H9 (cell line): Measurements from ENCODE around the gene DELE1. TPM values are rescaled to one million over a fixed set of nuclear protein-coding genes. Genes with fewer than 3 reads are reported as not detected.

Source experiments
- DNase-seq: peaks from one replicate; pipeline ENCODE4 v3.0.0-alpha.2; 2017
- H2AFZ ChIP-seq: one replicate; pipeline ENCODE4 v1.6.1; 2013; ENCODE audit warnings: mild to moderate bottlenecking, low read length, control low read depth, moderate library complexity
- H2AK5ac ChIP-seq: 2 replicates; pipeline ENCODE4 v1.6.1; 2013; ENCODE audit warnings: low read length, control low read depth, mixed read lengths; ENCODE audit not compliant: insufficient read length
- H2BK120ac ChIP-seq: one replicate; pipeline ENCODE4 v1.6.1; 2013; ENCODE audit warnings: low read depth, mild to moderate bottlenecking, low read length, control low read depth, inconsistent platforms; ENCODE audit not compliant: poor library complexity, severe bottlenecking
- H2BK12ac ChIP-seq: 2 replicates; pipeline ENCODE4 v1.6.1; 2013; ENCODE audit warnings: low read length, control low read depth, mixed read lengths, low read depth; ENCODE audit not compliant: insufficient read length
- H2BK15ac ChIP-seq: 2 replicates; pipeline ENCODE4 v1.6.1; 2013; ENCODE audit warnings: low read depth, low read length, control low read depth
- H2BK20ac ChIP-seq: one replicate; pipeline ENCODE4 v1.6.1; 2013; ENCODE audit warnings: low read depth, mild to moderate bottlenecking, low read length, control low read depth, inconsistent platforms; ENCODE audit not compliant: poor library complexity, severe bottlenecking
- H2BK5ac ChIP-seq: 2 replicates; pipeline ENCODE4 v1.6.1; 2013; ENCODE audit warnings: low read length, control low read depth, mixed read lengths; ENCODE audit not compliant: insufficient read length
- H3K14ac ChIP-seq: 2 replicates; pipeline ENCODE4 v1.6.1; 2013; ENCODE audit warnings: low read length, control low read depth; ENCODE audit not compliant: insufficient read depth
- H3K18ac ChIP-seq: 2 replicates; pipeline ENCODE4 v1.6.1; 2013; ENCODE audit warnings: low read depth, mild to moderate bottlenecking, mixed read lengths, low read length, control low read depth; ENCODE audit not compliant: insufficient read length
- H3K23ac ChIP-seq: 2 replicates; pipeline ENCODE4 v1.6.1; 2013; ENCODE audit warnings: low read length, control low read depth, mixed read lengths, low read depth; ENCODE audit not compliant: insufficient read length
- H3K23me2 ChIP-seq: 2 replicates; pipeline ENCODE4 v1.6.1; 2013; ENCODE audit warnings: low read depth, mild to moderate bottlenecking, mixed read lengths, low read length, control low read depth; ENCODE audit not compliant: insufficient read length, poor library complexity, severe bottlenecking
- H3K27ac ChIP-seq: 2 replicates; pipeline ENCODE4 v1.5.1; 2013; ENCODE audit warnings: low read length, control low read depth, mixed read lengths, low read depth; ENCODE audit not compliant: insufficient read length
- H3K27me3 ChIP-seq: 2 replicates; pipeline ENCODE4 v1.6.1; 2013; ENCODE audit warnings: low read length, control low read depth, inconsistent platforms; ENCODE audit not compliant: insufficient read depth
- H3K4ac ChIP-seq: 2 replicates; pipeline ENCODE4 v1.6.1; 2013; ENCODE audit warnings: low read depth, mild to moderate bottlenecking, control low read depth, inconsistent platforms, low read length, moderate library complexity
- H3K4me1 ChIP-seq: 2 replicates; pipeline ENCODE4 v1.6.1; 2013; ENCODE audit warnings: low read length, control low read depth, inconsistent platforms; ENCODE audit not compliant: insufficient read depth
- H3K4me2 ChIP-seq: 2 replicates; pipeline ENCODE4 v1.6.1; 2013; ENCODE audit warnings: low read length, control low read depth, mixed read lengths; ENCODE audit not compliant: insufficient read length, insufficient read depth
- H3K56ac ChIP-seq: 2 replicates; pipeline ENCODE4 v1.6.1; 2013; ENCODE audit warnings: low read depth, mild to moderate bottlenecking, mixed read lengths, low read length, control low read depth; ENCODE audit not compliant: insufficient read length
- H3K79me1 ChIP-seq: 2 replicates; pipeline ENCODE4 v1.6.1; 2013; ENCODE audit warnings: low read depth, mild to moderate bottlenecking, moderate library complexity, low read length, control low read depth, inconsistent platforms; ENCODE audit not compliant: insufficient read depth, poor library complexity, severe bottlenecking
- H3K79me2 ChIP-seq: 2 replicates; pipeline ENCODE4 v1.6.1; 2013; ENCODE audit warnings: low read length, control low read depth, inconsistent platforms; ENCODE audit not compliant: insufficient read depth
- H3K9ac ChIP-seq: 2 replicates; pipeline ENCODE4 v1.6.1; 2013; ENCODE audit warnings: low read length, control low read depth, mixed read lengths; ENCODE audit not compliant: insufficient read length; ENCODE audit errors: extremely low read depth
- H3K9me3 ChIP-seq: one replicate; pipeline ENCODE4 v1.6.1; 2013; ENCODE audit warnings: low read depth, low read length, inconsistent platforms; ENCODE audit not compliant: control insufficient read depth
- H3T11ph ChIP-seq: one replicate; pipeline ENCODE4 v1.6.1; 2013; ENCODE audit warnings: mild to moderate bottlenecking, low read length, control low read depth, inconsistent platforms
- H4K20me1 ChIP-seq: one replicate; pipeline ENCODE4 v1.6.1; 2013; ENCODE audit not compliant: control insufficient read depth, insufficient read length, insufficient read depth
- H4K5ac ChIP-seq: 2 replicates; pipeline ENCODE4 v1.6.1; 2013; ENCODE audit warnings: low read depth, mild to moderate bottlenecking, mixed read lengths, low read length, control low read depth; ENCODE audit not compliant: insufficient read length
- H4K8ac ChIP-seq: replicated peaks from 2 replicates; pipeline ENCODE4 v1.6.1; 2013; ENCODE audit warnings: low read length, control low read depth, mixed read lengths, low read depth; ENCODE audit not compliant: insufficient read length
- H4K91ac ChIP-seq: 2 replicates; pipeline ENCODE4 v1.6.1; 2013; ENCODE audit warnings: low read depth, mild to moderate bottlenecking, moderate library complexity, mixed read lengths, low read length, control low read depth; ENCODE audit not compliant: insufficient read length
- H3K27ac Mint-ChIP-seq, 3 experiments: 2 replicates in 2 of 3; 3 replicates in 1 of 3; pipeline ENCODE4 v1.8.0; 2020 to 2021; ENCODE audit warnings: mixed read lengths in 3 of 3, mild to moderate bottlenecking in 1 of 3, moderate library complexity in 1 of 3
- H3K27me3 Mint-ChIP-seq: 2 replicates; pipeline ENCODE4 v1.8.0; 2021; ENCODE audit warnings: low read depth, mild to moderate bottlenecking, moderate library complexity, mixed read lengths
- H3K36me3 Mint-ChIP-seq, 3 experiments: 2 replicates in 2 of 3; 3 replicates in 1 of 3; pipeline ENCODE4 v1.8.0; 2020 to 2021; ENCODE audit warnings: low read depth in 3 of 3, mixed read lengths in 3 of 3; ENCODE audit not compliant: insufficient read depth in 1 of 3
- H3K4me1 Mint-ChIP-seq, 2 experiments: 2 replicates each; pipeline ENCODE4 v1.8.0; 2020; ENCODE audit warnings: mixed read lengths in 2 of 2
- H3K4me3 Mint-ChIP-seq, 2 experiments: 2 replicates in 1 of 2; 3 replicates in 1 of 2; pipeline ENCODE4 v1.8.0; 2020 to 2021; ENCODE audit warnings: mild to moderate bottlenecking in 2 of 2, mixed read lengths in 2 of 2, moderate library complexity in 1 of 2
- H3K9me3 Mint-ChIP-seq, 2 experiments: 2 replicates in 1 of 2; 3 replicates in 1 of 2; pipeline ENCODE4 v1.8.0; 2020; ENCODE audit warnings: mild to moderate bottlenecking in 2 of 2, mixed read lengths in 2 of 2, moderate library complexity in 1 of 2
- WGBS: extraction: QIAGEN DNeasy Blood & Tissue Kit; methylation state at CpG from one replicate; pipeline ENCODE4 v1.1.7; 2013; ENCODE audit warnings: missing lambda C conversion rate, low lambda C conversion rate, mixed read lengths; ENCODE audit not compliant: insufficient read length; ENCODE audit errors: extremely low coverage; 5-methylcytosine and 5-hydroxymethylcytosine counted together
- total RNA-seq: library from RNA; stranded (reverse); gene quantifications from 2 replicates; pipeline ENCODE4 v1.2.1, GENCODE V29; 2021
- TF ChIP-seq, protein P1 (sequence below): fragments of 200-600 bp; sonication (generic); conservative IDR thresholded peaks from 3 replicates; pipeline ENCODE4 v1.8.0; 2021; ENCODE audit warnings: antibody characterized with exemption, mild to moderate bottlenecking

The DELE1 gene
- total RNA-seq, 1 experiment from 2014 or later = 75.3 TPM

DNA sequence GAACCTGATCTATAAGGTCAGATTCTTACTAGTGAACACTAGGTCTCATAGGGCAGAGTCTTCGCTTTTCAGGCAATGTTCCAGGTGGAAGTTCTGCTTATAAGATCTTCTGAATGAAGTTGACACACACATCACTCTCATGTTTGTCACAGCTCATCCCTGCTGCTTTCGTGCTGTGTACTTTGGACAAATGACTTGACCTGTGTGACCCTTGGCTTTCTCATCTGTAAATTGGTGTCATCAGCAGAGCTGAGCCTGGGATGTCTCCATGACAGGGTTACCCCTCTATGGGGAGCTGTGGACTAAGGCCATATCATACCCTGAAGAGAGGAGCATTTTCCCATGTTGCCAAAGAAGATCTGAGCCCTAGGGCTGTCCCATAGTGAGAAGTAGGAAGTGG, 2.8 kb downstream of the DELE1 start:
- H2BK5ac ChIP-seq = no peak overlapping the region
- no peak overlapping the region for H4K91ac ChIP-seq
- no peak overlapping the region for H3T11ph ChIP-seq
- H3K56ac ChIP-seq = no peak overlapping the region
- H3K9me3 ChIP-seq = no peaks in the 10 kb centered on the region
- H3K23me2 ChIP-seq = peaks cover 8% of the 10 kb centered on the region
- H3K4me1 ChIP-seq = 0 out of 2 replicates have a peak, but pooled peaks cover 3% of the 10 kb centered on the region
- H3K14ac ChIP-seq = no peak overlapping the region
- H3K27ac Mint-ChIP-seq = no peak overlapping the region
- H4K8ac ChIP-seq = no peak overlapping the region
- H3K79me2 ChIP-seq = peaks cover 3% of the 10 kb centered on the region; the same call in 1 of the 2 replicates
- no peak overlapping the region for H3K18ac ChIP-seq
- H3K36me3 Mint-ChIP-seq = peaks cover 34 to 64% (median 62%) of the 10 kb centered on the region in 3 experiments; a peak in 6 of 7 replicates
- DNase-seq = no peak
- no peak overlapping the region for H2BK20ac ChIP-seq
- no peak overlapping the region for H3K4ac ChIP-seq
- no peak overlapping the region for H3K9ac ChIP-seq
- H3K27me3 Mint-ChIP-seq = no peaks in the 10 kb centered on the region
- H4K20me1 ChIP-seq = no peaks in the 10 kb centered on the region
- no peaks in the 10 kb centered on the region for H3K27me3 ChIP-seq
- TF ChIP-seq, protein P1, sequence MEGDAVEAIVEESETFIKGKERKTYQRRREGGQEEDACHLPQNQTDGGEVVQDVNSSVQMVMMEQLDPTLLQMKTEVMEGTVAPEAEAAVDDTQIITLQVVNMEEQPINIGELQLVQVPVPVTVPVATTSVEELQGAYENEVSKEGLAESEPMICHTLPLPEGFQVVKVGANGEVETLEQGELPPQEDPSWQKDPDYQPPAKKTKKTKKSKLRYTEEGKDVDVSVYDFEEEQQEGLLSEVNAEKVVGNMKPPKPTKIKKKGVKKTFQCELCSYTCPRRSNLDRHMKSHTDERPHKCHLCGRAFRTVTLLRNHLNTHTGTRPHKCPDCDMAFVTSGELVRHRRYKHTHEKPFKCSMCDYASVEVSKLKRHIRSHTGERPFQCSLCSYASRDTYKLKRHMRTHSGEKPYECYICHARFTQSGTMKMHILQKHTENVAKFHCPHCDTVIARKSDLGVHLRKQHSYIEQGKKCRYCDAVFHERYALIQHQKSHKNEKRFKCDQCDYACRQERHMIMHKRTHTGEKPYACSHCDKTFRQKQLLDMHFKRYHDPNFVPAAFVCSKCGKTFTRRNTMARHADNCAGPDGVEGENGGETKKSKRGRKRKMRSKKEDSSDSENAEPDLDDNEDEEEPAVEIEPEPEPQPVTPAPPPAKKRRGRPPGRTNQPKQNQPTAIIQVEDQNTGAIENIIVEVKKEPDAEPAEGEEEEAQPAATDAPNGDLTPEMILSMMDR = no peak
- H2BK12ac ChIP-seq = no peak overlapping the region
- H4K5ac ChIP-seq = no peak overlapping the region
- H3K4me3 Mint-ChIP-seq = no peak overlapping the region
- H2BK120ac ChIP-seq = no peak overlapping the region
- no peak overlapping the region for H2BK15ac ChIP-seq
- no peaks in the 10 kb centered on the region for H3K9me3 Mint-ChIP-seq
- no peak overlapping the region for H3K23ac ChIP-seq
- H2AK5ac ChIP-seq = no peak overlapping the region
- no CpG with 5 or more reads among the region's 2 CpGs for WGBS
- H3K4me2 ChIP-seq = no peak overlapping the region
- H3K4me1 Mint-ChIP-seq = peaks cover 13 to 15% of the 10 kb centered on the region in 2 experiments
- peaks cover 3% of the 10 kb centered on the region for H3K79me1 ChIP-seq
- no peak overlapping the region for H2AFZ ChIP-seq
- H3K27ac ChIP-seq = no peak overlapping the region
